T-helper 1 cell (primary cell): ENCODE results near the gene PTPRD.

Source experiments
- DNase-seq, 5 donors: peaks; one replicate each; pipeline ENCODE4 v3.0.0-alpha.2; 2012 to 2020

Gene PTPRD

DNA sequence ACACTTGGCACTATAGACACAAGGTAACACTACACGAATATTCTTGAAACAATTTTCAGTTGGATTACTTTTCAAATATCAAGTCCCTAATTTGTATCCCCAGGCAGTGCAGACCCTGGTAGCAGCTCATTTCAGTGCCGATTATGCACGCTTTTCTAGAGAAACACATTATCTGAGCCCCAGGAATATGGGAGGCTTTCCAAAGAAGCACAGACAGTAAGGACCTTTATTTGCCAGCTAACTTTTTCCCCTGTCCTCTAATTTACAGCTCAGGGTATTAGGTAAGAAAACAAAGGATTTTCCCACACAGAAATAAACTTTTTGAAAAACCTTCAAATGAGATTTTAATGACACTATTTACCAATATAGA lies 1961.0 kb downstream of the PTPRD start:
- no peak for DNase-seq

- no peak for DNase-seq
Measured at GRCh38 chr9:8651070-8651845, 1961.5 kb downstream of the PTPRD start.

- DNase-seq: no peak
Measured at GRCh38 chr9:8649807-8650206, 1963.0 kb downstream of the PTPRD start.

DNA sequence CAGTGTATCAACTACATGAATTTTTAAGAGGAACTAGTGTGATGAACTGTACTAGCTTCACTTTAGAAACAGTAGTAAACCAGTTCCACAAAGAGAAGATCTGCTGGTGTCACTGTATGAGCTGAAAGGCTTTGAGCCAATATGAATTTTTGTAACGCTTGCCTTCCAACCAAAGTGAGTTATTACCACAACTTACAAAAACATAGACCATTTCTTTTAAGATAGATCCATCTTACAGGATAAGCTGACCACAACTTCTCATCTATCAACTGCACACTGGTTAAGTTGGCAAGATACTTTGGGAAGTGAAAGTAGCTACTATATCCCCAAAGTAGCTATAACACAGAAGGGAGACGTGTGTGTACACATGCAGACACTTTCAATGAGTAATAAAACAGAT lies 1963.6 kb downstream of the PTPRD start:
- DNase-seq: no peak

DNA sequence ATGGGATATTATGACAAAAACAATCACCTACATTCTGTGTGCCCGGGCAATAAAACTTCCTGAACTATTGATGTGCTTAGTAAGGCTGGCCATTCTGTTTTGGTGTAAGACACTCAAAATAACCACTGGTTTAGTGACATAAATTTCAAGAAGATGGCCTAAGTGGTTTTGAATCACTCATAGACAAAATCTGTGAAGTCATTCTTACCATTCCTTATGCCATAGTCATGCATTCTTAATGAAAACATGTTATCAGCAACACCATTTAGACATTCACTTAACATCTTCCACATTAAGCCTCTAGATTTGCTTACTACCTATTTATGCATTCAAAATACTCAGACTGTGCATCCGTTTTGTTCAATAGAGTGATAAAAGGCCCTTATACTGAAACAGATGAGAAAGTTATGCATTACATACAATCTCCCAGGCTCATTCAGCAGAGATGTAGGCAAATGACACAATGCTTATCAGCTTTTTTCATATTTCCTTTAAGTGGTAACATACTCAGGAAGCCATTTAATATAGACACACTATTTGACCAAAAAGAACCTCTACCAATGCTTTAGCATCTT lies 1964.4 kb downstream of the PTPRD start:
- DNase-seq: no peak

DNA sequence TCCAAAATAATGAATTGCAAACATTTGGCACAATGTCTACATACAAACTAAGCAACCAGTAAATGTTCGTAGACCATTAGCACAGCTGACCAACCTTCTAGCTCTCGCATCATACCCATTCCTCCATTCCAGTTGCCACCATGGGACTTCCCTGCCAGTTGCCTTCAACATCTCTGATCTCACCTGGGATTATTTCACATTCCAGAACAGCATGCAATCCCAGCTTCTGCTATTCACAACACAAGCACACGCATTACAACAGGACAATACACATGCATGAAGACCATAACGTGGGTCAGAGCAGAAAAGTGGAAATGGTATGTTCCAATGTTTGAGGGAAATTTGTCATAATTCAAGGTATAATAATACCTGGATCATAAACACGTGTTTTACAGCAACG lies 1965.0 kb downstream of the PTPRD start:
- DNase-seq: no peak

DNA sequence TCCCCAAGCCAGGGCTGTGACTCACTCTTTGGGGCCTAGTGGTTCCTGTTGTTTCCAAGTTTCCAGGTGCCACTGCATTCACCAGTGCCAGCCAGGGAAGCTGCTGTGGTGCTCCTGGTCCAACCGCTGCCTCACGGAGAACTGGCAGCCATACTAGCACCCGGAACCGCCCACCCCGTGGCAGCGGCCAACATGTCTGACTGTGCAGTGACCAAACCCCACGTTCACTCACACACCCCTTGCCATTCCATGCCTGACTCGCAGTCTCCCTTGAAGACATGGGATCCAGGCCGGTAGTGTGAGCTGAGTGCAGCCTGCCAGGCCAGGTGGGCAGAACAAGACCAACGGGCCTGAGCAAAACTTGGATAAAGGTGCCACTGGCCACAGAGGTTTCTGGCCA lies 1968.2 kb downstream of the PTPRD start:
- DNase-seq: no peak

DNA sequence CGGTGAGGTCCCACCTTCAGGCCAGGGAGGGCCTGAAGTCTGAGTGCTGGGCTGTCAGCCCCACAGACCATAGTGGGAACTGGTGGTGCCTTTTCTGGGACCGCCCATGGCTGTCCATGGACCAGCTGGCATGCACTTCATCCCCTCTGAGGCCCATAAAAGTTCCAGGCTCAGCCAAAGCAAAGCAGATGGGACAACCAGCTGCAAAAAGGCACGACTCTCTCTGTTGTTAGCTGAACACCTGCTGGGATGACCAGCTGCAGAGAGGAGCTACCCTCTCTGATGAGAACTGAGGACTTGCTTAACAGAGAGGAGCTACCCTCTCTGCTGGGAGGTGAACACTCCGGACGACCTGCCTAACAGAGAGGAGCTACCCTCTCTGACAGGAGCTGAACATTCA lies 1968.9 kb downstream of the PTPRD start:
- no peak for DNase-seq

DNA sequence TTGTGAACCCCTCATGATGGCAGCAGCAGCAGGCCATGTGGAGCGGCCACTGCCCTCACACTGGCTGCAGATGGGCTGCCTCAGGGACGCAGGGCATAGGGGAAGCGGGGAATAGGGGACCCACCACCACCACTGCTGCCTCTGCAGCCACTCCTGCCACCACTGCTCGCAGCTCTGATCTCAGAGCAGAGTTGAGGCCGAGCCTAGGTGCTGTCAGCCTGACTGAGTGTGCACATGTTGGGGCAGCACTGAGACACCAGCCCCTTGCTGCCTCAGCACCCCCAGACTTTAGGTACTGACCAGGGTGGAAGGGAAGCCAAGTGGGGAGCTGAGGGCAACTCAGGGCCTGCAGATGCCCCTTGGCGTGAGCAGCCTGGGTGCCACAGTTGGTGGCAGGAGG lies 1969.3 kb downstream of the PTPRD start:
- no peak for DNase-seq

GRCh38 chr9:8640761-8641160 lies 1972.0 kb downstream of the PTPRD start:
- no peak for DNase-seq

GRCh38 chr9:8637626-8638025 lies 1975.2 kb downstream of the PTPRD start:
- DNase-seq: no peak

DNA sequence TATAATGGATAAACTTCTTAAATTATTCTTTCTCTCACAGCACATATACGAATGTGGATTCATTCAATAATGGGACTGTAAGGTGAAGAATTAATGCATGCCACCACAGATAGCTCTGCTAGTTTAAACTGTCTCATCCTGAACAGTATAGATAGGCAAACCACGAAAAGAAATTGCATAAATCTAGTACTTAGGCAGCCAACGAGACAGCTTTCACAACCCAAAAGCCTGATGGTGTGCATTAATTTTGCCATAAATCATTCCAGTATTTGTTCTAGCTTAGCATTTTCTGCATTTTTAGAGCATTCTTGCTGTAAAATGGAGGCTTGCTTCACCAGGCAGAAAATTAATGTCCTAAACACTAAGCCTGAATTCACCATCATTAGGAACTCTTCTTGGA lies 1979.0 kb downstream of the PTPRD start:
- DNase-seq: no peak

DNA sequence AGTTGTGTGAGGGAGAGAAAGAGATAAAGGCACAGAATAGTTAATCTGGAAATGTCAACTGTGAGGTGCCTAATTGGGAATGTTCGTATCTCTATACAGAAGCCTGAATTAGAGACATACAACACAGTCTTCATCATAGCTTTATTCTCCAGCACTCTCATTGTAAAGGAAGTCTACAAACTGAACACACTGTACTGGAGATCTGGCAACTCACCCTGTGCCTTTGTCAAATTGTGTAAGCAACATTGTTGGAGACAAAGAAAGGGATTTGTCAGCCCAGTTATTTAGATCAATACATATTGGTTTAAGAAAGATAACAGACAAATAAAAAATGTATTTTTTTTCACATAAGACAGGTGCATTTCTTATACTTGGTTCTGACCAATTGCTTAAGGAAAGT lies 1980.3 kb downstream of the PTPRD start:
- DNase-seq: no peak

DNA sequence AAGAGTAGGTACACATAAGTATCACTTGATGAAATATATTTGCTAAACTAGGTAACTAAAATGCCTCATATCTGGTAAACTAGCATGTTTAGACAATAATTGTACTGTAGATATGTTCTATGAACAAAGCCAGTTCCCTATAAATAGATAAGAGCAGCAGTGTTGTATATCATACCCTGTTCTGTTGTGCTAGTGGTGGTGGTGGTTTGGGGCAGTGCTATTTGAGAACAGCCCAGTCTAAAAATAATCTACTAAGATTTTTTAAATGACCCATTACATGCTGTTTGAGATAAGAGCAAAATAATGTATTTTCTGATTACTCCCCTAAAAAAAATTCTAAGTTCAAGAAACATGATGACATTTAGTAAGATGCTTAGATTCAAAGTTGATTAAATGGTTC lies 1984.0 kb downstream of the PTPRD start:
- DNase-seq: no peak

GRCh38 chr9:8627976-8628679 lies 1984.7 kb downstream of the PTPRD start:
- DNase-seq: no peak

DNA sequence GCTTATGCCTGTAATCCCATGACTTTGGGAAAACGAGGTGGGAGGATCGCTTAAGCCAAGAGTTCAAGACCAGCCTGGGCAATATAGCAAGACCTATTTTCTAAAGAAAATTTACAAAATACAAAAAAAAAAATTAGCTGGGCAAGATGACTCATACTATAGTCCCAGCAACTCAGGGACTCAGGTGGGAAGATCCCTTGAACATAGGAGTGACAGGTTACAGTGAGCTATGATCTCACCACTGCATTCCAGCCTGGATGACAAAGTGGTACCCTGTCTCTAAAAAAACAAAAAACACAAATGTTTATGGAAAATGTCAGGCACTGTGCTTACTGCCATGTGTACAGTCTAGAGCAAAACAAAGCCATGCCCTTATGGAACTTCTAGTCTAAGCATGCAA lies 1989.9 kb downstream of the PTPRD start:
- no peak for DNase-seq

GRCh38 chr9:8622222-8622802 lies 1990.5 kb downstream of the PTPRD start:
- no peak for DNase-seq

DNA sequence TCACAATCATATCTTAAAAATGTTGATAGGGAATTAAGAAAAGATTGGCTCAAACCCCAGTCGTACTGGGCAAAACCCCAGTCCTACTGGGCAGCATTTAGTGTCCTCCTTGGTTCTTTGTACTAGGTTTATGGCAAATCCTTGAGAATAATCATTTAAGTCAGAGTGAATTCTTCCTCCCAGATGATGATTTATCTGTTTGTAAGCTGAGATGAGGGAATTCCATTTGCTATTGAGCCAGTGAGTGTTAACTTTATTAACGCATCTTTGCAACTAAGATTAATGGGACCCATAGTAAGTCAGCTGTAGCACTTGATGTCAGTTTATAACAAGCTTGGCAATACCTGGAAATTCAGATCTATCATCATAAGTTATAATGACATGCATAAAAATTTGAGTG lies 1991.4 kb downstream of the PTPRD start:
- DNase-seq: no peak

DNA sequence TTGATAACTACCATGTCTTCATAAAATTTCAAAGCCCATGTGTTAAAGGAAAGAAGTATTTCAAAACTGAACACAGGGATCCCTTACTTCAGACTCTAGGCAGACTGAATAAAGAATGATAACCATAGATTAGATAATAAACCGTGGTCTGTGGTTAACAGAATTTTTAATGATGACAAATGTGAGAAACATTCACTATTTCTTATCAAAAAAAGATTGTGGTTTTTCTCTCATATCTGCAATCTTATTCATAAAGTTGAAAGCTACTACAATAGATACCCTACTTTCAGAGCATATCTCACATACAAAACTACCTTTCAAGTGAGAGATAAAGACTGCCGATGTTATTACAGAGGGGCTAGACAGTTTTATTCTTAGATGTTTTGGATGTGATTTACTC lies 1996.4 kb downstream of the PTPRD start:
- DNase-seq: no peak

- DNase-seq: no peak
Measured at GRCh38 chr9:8614926-8615440, 1997.8 kb downstream of the PTPRD start.

GRCh38 chr9:8613346-8613825 lies 1999.4 kb downstream of the PTPRD start:
- DNase-seq: no peak

- no peak for DNase-seq
Measured at GRCh38 chr9:8611153-8611552, 2001.6 kb downstream of the PTPRD start.

DNA sequence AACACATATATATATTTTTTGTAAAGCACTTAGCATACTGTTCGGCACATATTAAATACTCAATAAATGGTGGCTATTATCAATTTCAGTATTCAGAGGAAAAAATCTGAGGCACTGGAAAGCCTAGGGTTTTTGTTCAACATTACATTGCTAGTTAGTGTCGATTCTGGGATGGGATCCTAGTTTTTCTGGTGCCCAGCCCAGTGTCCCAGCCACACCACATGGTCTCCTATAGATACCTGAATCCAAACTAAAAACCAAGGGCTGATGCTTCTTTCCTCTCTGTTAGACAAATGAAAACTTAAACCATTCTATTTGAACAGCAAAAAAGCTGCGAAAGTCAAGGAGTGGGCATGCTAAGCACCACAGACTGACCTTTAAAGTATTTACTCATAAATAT lies 2002.5 kb downstream of the PTPRD start:
- no peak for DNase-seq

DNA sequence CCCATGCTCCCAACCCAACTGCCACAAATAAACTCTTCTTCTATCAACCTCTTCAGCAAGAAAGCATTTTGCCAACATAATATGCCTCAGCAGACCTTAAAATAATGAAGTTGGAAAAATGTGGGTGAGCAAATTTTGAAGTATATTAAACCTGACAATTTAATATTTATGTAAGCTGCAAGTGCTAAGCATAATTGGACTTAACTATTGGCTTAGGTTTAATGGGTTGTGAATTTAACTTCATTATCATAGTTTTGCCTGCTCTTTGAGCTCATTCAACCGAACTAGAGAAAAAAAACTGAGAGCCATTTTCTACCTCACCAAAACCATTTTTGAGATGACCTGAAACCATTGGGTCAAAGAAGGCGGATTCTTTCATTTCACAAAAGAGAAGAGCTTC lies 2007.7 kb downstream of the PTPRD start:
- no peak for DNase-seq
